K562 (cell line): Measurements from ENCODE around the gene IMMP2L. TPM values are rescaled to one million over a fixed set of nuclear protein-coding genes. Genes with fewer than 3 reads are reported as not detected.

Experiments
- PPARD ChIP-seq: fragments of 250-450 bp; sonication (Bioruptor Pico); IDR thresholded peaks from 2 replicates; pipeline ENCODE4 v1.8.0; 2022; ENCODE audit warnings: inconsistent platforms, mild to moderate bottlenecking, moderate library complexity
- SLC30A9 ChIP-seq: fragments of 250-450 bp; sonication (Bioruptor Pico); IDR thresholded peaks from 2 replicates; pipeline ENCODE4 v1.8.0; 2022; ENCODE audit warnings: mild to moderate bottlenecking, moderate library complexity
- SUPT5H ChIP-seq: fragments of 450-650 bp; IDR thresholded peaks from 2 replicates; pipeline ENCODE4 v1.6.1; 2016
- ZNF518B ChIP-seq: fragments of 250-450 bp; sonication (Bioruptor Pico); IDR thresholded peaks from 2 replicates; pipeline ENCODE4 v1.5.0; 2021; ENCODE audit warnings: mild to moderate bottlenecking, moderate library complexity
- ZNF707 ChIP-seq: fragments of 250-450 bp; sonication (Bioruptor Pico); conservative IDR thresholded peaks from 2 replicates; pipeline ENCODE4 v1.8.0; 2022; ENCODE audit warnings: inconsistent platforms, mild to moderate bottlenecking, moderate library complexity
- ZNF785 ChIP-seq: fragments of 250-450 bp; sonication (Bioruptor Pico); IDR thresholded peaks from 2 replicates; pipeline ENCODE4 v1.4.0; 2020; ENCODE audit warnings: mild to moderate bottlenecking
- polyA plus RNA-seq, 8 experiments: library from polyadenylated mRNA; depleted of rRNA in 4 of 8; stranded (reverse) in 5 of 8; unstranded in 3 of 8; fragments of >200 nt; fragmentation: Nextera tagmentation in 2 of 8; fragmentation: Illumina TruSeq in 1 of 8; extraction: Ambion mirVana in 2 of 8; extraction: Trizol in 1 of 8; gene quantifications; 2 replicates each; pipeline versions ENCODE4 v1.2.1 to v1.2.3, GENCODE V29; 2011 to 2014; ENCODE audit warnings: inconsistent platforms in 1 of 8, missing spikeins in 1 of 8
- total RNA-seq, 7 experiments: library from RNA; depleted of rRNA in 6 of 7; stranded (reverse); fragments of >200 nt in 6 of 7; fragmentation: Illumina TruSeq in 2 of 7; extraction: Trizol in 2 of 7; gene quantifications; 2 replicates each; pipeline versions ENCODE4 v1.2.1 to v1.2.3, GENCODE V29; 2011 to 2021; ENCODE audit warnings: low replicate concordance in 1 of 7
- TF ChIP-seq, protein P1 (sequence below): fragments of 450-650 bp; IDR thresholded peaks from 2 replicates; pipeline ENCODE4 v1.6.1; 2017; ENCODE audit warnings: antibody characterized with exemption, mild to moderate bottlenecking
- TF ChIP-seq, protein P2 (sequence below): fragments of 250-450 bp; sonication (Bioruptor Pico); IDR thresholded peaks from 2 replicates; pipeline ENCODE4 v1.8.0; 2022; ENCODE audit warnings: inconsistent platforms, mild to moderate bottlenecking, moderate library complexity, borderline replicate concordance

The IMMP2L gene
- total and polyA plus RNA-seq, 9 of the 15 experiments (the other 6 are each of a cell fraction or from before 2014, with no cell fraction given), result 29.7 to 116 (median 53.0) TPM

- TF ChIP-seq, protein P1, sequence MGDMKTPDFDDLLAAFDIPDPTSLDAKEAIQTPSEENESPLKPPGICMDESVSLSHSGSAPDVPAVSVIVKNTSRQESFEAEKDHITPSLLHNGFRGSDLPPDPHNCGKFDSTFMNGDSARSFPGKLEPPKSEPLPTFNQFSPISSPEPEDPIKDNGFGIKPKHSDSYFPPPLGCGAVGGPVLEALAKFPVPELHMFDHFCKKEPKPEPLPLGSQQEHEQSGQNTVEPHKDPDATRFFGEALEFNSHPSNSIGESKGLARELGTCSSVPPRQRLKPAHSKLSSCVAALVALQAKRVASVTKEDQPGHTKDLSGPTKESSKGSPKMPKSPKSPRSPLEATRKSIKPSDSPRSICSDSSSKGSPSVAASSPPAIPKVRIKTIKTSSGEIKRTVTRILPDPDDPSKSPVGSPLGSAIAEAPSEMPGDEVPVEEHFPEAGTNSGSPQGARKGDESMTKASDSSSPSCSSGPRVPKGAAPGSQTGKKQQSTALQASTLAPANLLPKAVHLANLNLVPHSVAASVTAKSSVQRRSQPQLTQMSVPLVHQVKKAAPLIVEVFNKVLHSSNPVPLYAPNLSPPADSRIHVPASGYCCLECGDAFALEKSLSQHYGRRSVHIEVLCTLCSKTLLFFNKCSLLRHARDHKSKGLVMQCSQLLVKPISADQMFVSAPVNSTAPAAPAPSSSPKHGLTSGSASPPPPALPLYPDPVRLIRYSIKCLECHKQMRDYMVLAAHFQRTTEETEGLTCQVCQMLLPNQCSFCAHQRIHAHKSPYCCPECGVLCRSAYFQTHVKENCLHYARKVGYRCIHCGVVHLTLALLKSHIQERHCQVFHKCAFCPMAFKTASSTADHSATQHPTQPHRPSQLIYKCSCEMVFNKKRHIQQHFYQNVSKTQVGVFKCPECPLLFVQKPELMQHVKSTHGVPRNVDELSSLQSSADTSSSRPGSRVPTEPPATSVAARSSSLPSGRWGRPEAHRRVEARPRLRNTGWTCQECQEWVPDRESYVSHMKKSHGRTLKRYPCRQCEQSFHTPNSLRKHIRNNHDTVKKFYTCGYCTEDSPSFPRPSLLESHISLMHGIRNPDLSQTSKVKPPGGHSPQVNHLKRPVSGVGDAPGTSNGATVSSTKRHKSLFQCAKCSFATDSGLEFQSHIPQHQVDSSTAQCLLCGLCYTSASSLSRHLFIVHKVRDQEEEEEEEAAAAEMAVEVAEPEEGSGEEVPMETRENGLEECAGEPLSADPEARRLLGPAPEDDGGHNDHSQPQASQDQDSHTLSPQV, result no peak
- TF ChIP-seq, protein P2, sequence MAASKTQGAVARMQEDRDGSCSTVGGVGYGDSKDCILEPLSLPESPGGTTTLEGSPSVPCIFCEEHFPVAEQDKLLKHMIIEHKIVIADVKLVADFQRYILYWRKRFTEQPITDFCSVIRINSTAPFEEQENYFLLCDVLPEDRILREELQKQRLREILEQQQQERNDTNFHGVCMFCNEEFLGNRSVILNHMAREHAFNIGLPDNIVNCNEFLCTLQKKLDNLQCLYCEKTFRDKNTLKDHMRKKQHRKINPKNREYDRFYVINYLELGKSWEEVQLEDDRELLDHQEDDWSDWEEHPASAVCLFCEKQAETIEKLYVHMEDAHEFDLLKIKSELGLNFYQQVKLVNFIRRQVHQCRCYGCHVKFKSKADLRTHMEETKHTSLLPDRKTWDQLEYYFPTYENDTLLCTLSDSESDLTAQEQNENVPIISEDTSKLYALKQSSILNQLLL, result peak; percentile 97
- TF ChIP-seq ZNF785 (CRISPR knock-in tag), result no peak
- peak; percentile 64; the same call in 1 of the 2 replicates for TF ChIP-seq SLC30A9
- 0 out of 2 replicates have a peak, but pooled peaks have one; percentile 32 for TF ChIP-seq ZNF707 (CRISPR knock-in tag)
- TF ChIP-seq ZNF518B (CRISPR knock-in tag), result no peak
- TF ChIP-seq SUPT5H, result no peak
- 0 out of 2 replicates have a peak, but pooled peaks have one; percentile 47 for TF ChIP-seq PPARD (CRISPR knock-in tag)
- TF ChIP-seq, all 486 proteins: peak for 7
Observed at GRCh38 chr7:111196655-111197054, 365.6 kb downstream of the IMMP2L start (continued).
